Ovary (tissue), 9 donors: ENCODE data around the gene CCDC51. TPM values are rescaled to one million over a fixed set of nuclear protein-coding genes. Genes with fewer than 3 reads are reported as not detected.
"Not testable (repeated sequence)": the region's sequence is repeated elsewhere in the genome, so short reads cannot be mapped to it uniquely, and the experiment has no call there.

Source experiments
- DNase-seq, 5 donors: peaks; one replicate each; pipeline ENCODE4 v3.0.0-alpha.2; 2019 to 2020
- H3K27ac ChIP-seq, 2 donors: fragments of 200-600 bp; one replicate each; pipeline versions ENCODE4 v1.5.1 to v1.8.0; 2019 to 2022
- H3K27me3 ChIP-seq: fragments of 200-600 bp; one replicate; pipeline ENCODE4 v1.8.0; 2022
- H3K36me3 ChIP-seq: fragments of 200-600 bp; sonication (generic); one replicate; pipeline ENCODE4 v1.5.1; 2019
- H3K4me1 ChIP-seq: one replicate; pipeline ENCODE4 v1.8.1; 2013; ENCODE audit warnings: mild to moderate bottlenecking, moderate library complexity; ENCODE audit not compliant: insufficient read depth
- H3K4me3 ChIP-seq: fragments of 200-600 bp; sonication (generic); one replicate; pipeline ENCODE4 v1.5.1; 2017
- H3K9me3 ChIP-seq, 2 donors: fragments of 200-600 bp in 1 of 2; sonication (generic) in 1 of 2; one replicate each; pipeline versions ENCODE4 v1.5.1 to v1.8.1; 2013 to 2019; ENCODE audit warnings: mild to moderate bottlenecking in 1 of 2, moderate library complexity in 1 of 2
- CTCF ChIP-seq, 3 donors: fragments of 450-650 bp in 2 of 3; fragments of 200-600 bp in 1 of 3; IDR thresholded peaks; one replicate each; pipeline versions ENCODE4 v1.5.1 to v1.8.0; 2016 to 2022; ENCODE audit warnings: antibody characterized with exemption in 3 of 3, mild to moderate bottlenecking in 1 of 3
- EP300 ChIP-seq: sonication (generic); formaldehyde crosslinking; IDR thresholded peaks from one replicate; pipeline ENCODE4 v1.6.1; 2017; ENCODE audit warnings: antibody characterized with exemption
- POLR2A ChIP-seq: fragments of 450-650 bp; IDR thresholded peaks from one replicate; pipeline ENCODE4 v1.6.1; 2017; ENCODE audit warnings: antibody characterized with exemption, mild to moderate bottlenecking, moderate library complexity
- WGBS, 3 donors: extraction: QIAGEN DNeasy Blood & Tissue Kit in 1 of 3; methylation state at CpG; one replicate each; pipeline versions ENCODE4 v1.1.5 to v1.1.7; 2013 to 2017; 5-methylcytosine and 5-hydroxymethylcytosine counted together
- intact Hi-C, 4 donors: fragments of 100-400 bp; cut with DNase I; formaldehyde crosslinking; loops; one replicate each; pipeline versions ENCODE4 v1.11.0 to v1.15.1; 2022 to 2023
- polyA plus RNA-seq, 2 donors: library from polyadenylated mRNA; stranded (reverse); fragments of 200-250 nt in 1 of 2; fragments of 350-450 nt in 1 of 2; fragmentation: Illumina TruSeq in 1 of 2; extraction: RNeasy Lipid Tissue Mini Kit (QIAGEN cat#74804) in 1 of 2; gene quantifications; one replicate each; pipeline ENCODE4 v1.2.3, GENCODE V29; 2013 to 2014
- total RNA-seq, 7 donors: library from RNA; depleted of rRNA in 2 of 7; stranded (reverse); fragments of >200 nt in 2 of 7; fragmentation: NEBNext Ultra II Directional in 3 of 7; extraction: Animal tissue kit (Norgen Biotek cat#: 25700) in 3 of 7; gene quantifications; one replicate each; pipeline versions ENCODE4 v1.1.0 to v1.2.4, GENCODE V29; 2016 to 2023
- donor health status: DM: no; HTN: no; CAD: no; lungs with moderate emphysema.
- donor health status: DM: no; HTN: no; CAD: no.
- donor health status: Bipolar disorder and iron deficiency.
- donor health status: DM: yes; HTN: yes; CAD: no.
- donor health status: DM: no; HTN: no; CAD: no.
- donor health status: DM: yes; HTN: yes; CAD: no.

The CCDC51 gene
- total and polyA plus RNA-seq, 9 donors = 6.3 to 9.9 (median 7.7) TPM

- H3K9me3 ChIP-seq = no peaks in the 10 kb centered on the region
- no peak overlapping the region for H3K27ac ChIP-seq
- H3K36me3 ChIP-seq = no peaks in the 10 kb centered on the region
- no peak for TF ChIP-seq EP300
- TF ChIP-seq CTCF (IDR thresholded peaks at IDR 0.05) = no peak
- TF ChIP-seq POLR2A = no peak
- no peak overlapping the region for H3K4me3 ChIP-seq
- H3K4me1 ChIP-seq = peaks cover 14% of the 10 kb centered on the region
- 69 to 79% (median 73%) methylated on average over 8 to 9 of the region's 9 CpGs for WGBS, 3 donors
- H3K27me3 ChIP-seq = no peaks in the 10 kb centered on the region
- intact Hi-C loops = loop anchor here (2.0 to 10.0 kb wide), 5 partner anchors 84 to 221 kb away; partner anchors contain the start of gene NCKIPSD (in 1 of the 4)
- no peak for DNase-seq
Measured at GRCh38 chr3:48463703-48464102, 23.8 kb upstream of the CCDC51 start.

- WGBS, 3 donors = 84 to 93% (median 86%) methylated on average over 7 of the region's 7 CpGs
- H3K27me3 ChIP-seq, H3K4me1 ChIP-seq, H3K4me3 ChIP-seq, H3K36me3 ChIP-seq, H3K9me3 ChIP-seq, DNase-seq, H3K27ac ChIP-seq: not testable (repeated sequence)
- intact Hi-C loops = loop anchor here in 2 of 4 donors (5.0 to 10.0 kb wide), 3 partner anchors 86 to 223 kb away; partner anchors contain the start of gene NCKIPSD (in 1 of the 2)
Measured at GRCh38 chr3:48461767-48462166, 21.8 kb upstream of the CCDC51 start.

GRCh38 chr3:48460517-48460902 is 20.6 kb upstream of the CCDC51 start:
- no peak for DNase-seq
- TF ChIP-seq POLR2A = no peak
- no peak for TF ChIP-seq CTCF (IDR thresholded peaks at IDR 0.05)
- TF ChIP-seq EP300 = no peak
- intact Hi-C loops = loop anchor here in 2 of 4 donors (5.0 to 10.0 kb wide), 3 partner anchors 87 to 224 kb away; partner anchors contain the start of gene NCKIPSD (in 1 of the 2)
- Histone ChIP-seq H3K4me3 (no peak overlapping the region), H3K9me3 (no peaks in the 10 kb centered on the region), H3K27me3 (no peaks in the 10 kb centered on the region), H3K4me1 (peaks cover 3% of the 10 kb centered on the region), H3K27ac (no peak overlapping the region), H3K36me3 (no peaks in the 10 kb centered on the region)
- WGBS, 3 donors = 85 to 95% (median 92%) methylated on average over 3 of the region's 3 CpGs

GRCh38 chr3:48459773-48460516 is 20.0 kb upstream of the CCDC51 start:
- no peaks in the 10 kb centered on the region for H3K27me3 ChIP-seq
- no peaks in the 10 kb centered on the region for H3K9me3 ChIP-seq
- H3K4me3 ChIP-seq = no peak overlapping the region
- no peaks in the 10 kb centered on the region for H3K36me3 ChIP-seq
- 47 to 64% (median 63%) methylated on average over 7 of the region's 7 CpGs for WGBS, 3 donors
- no peak for DNase-seq
- TF ChIP-seq POLR2A (no peak), EP300 (no peak)
- H3K4me1 ChIP-seq = no peaks in the 10 kb centered on the region
- H3K27ac ChIP-seq = no peak overlapping the region
- intact Hi-C loops = loop anchor here in 2 of 4 donors (5.0 to 10.0 kb wide), 3 partner anchors 87 to 225 kb away; partner anchors contain the start of gene NCKIPSD (in 1 of the 2)

GRCh38 chr3:48459331-48459730 is 19.4 kb upstream of the CCDC51 start:
- DNase-seq = no peak
- no peaks in the 10 kb centered on the region for H3K36me3 ChIP-seq
- intact Hi-C loops = no loop called here
- H3K27me3 ChIP-seq = no peaks in the 10 kb centered on the region
- no peak overlapping the region for H3K27ac ChIP-seq
- TF ChIP-seq EP300 (no peak), CTCF (IDR thresholded peaks at IDR 0.05) (no peak), POLR2A (no peak)
- 92 to 93% (median 93%) methylated on average over 3 of the region's 3 CpGs for WGBS, 3 donors
- H3K9me3 ChIP-seq = no peaks in the 10 kb centered on the region
- H3K4me1 ChIP-seq = no peaks in the 10 kb centered on the region
- H3K4me3 ChIP-seq = no peak overlapping the region
